NCI-H2196 (cell line): ENCODE results near the gene SLC26A2.

Source experiments
- DNase-seq: peaks from one replicate; lab custom pipeline; 2025; ENCODE audit not compliant: unreplicated experiment; lab: John Stamatoyannopoulos, UW

SLC26A2 gene

DNA sequence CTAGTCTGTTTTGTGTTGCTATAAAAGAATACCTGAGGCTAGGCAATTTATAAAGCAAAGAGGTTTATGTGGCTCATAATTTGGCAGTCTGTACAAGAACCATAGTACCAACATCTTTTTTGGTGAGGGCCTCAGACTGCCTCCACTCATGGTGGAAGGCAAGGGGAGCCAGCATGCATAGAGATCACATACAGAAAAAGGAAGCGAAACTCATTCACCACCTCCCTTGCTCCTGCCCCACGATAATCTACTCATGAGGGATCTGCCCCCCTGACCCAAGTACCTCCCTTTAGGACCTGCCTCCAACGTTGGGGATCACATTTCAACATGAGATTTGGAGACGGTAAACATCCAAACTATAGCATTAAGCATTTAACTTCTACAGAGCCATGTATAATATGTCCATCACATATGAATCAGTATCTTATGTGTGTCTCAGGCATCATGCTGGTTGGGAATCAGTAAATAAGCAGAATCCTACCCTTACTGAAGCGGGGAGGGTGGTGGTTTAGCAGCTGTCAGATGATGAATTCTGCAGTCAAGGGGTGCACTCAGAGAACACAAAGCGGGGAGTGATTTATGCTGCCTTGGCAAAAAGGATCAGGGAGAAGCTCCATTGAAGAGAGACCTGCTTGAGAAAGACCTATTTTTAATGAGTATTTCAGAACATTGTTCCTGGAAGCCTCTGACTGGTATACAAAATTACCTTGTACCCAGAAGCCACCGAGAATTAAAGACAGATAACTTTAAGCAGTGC is 74.8 kb downstream of the SLC26A2 start:
- DNase-seq, result no peak

- DNase-seq, result no peak
Observed at GRCh38 chr5:150036513-150036912, 76.0 kb downstream of the SLC26A2 start.
